OCI-LY7 (cell line): ENCODE measurements around the gene PRMT9. TPM values are rescaled to one million over a fixed set of nuclear protein-coding genes. Genes with fewer than 3 reads are reported as not detected.

ENCODE experiments used
- BruUV-seq: library from RNA; stranded (reverse); fragments of 400-500 nt; replicated peaks from 2 replicates; lab custom pipeline; 2021; lab: Mats Ljungman, UMichigan
- CTCF ChIA-PET: fragments of 300-600 bp; sonication (Branson Sonifier 250); formaldehyde crosslinking; loops from one replicate; lab custom pipeline; 2022; ENCODE audit warnings: antibody characterized with exemption; ENCODE audit not compliant: unreplicated experiment; lab: Charles Lee
- POLR2A ChIA-PET: fragments of 300-600 bp; sonication (Branson Sonifier 250); formaldehyde crosslinking; loops from one replicate; lab custom pipeline; 2022; ENCODE audit warnings: antibody characterized with exemption; lab: Charles Lee
- DNase-seq: peaks from one replicate; pipeline ENCODE4 v3.0.0-alpha.2; 2015; ENCODE audit warnings: low spot score
- H2AFZ ChIP-seq: fragments of 200-600 bp; sonication (generic), shearing (Covaris generic); 2 replicates; pipeline ENCODE4 v1.6.1; 2014; ENCODE audit warnings: mild to moderate bottlenecking, antibody characterized with exemption, low read length, moderate library complexity
- H3K27ac ChIP-seq: fragments of 200-600 bp; sonication (generic); 2 replicates; pipeline ENCODE4 v1.5.1; 2014; ENCODE audit warnings: mixed run types, low read depth, mild to moderate bottlenecking, moderate library complexity, low read length, inconsistent platforms; ENCODE audit not compliant: poor library complexity, severe bottlenecking
- H3K36me3 ChIP-seq: fragments of 200-600 bp; sonication (generic); 2 replicates; pipeline ENCODE4 v1.6.1; 2014; ENCODE audit warnings: mild to moderate bottlenecking, antibody characterized with exemption, low read length, moderate library complexity, mixed read lengths; ENCODE audit not compliant: insufficient read depth
- H3K4me1 ChIP-seq: fragments of 200-600 bp; sonication (generic); 2 replicates; pipeline ENCODE4 v1.5.1; 2014; ENCODE audit warnings: mild to moderate bottlenecking, low read length; ENCODE audit not compliant: insufficient read depth, poor library complexity, severe bottlenecking
- H3K4me2 ChIP-seq: fragments of 200-600 bp; sonication (generic); 2 replicates; pipeline ENCODE4 v1.6.1; 2014; ENCODE audit warnings: mild to moderate bottlenecking, low read length
- H3K4me3 ChIP-seq: fragments of 200-600 bp; sonication (generic); 2 replicates; pipeline ENCODE4 v1.5.1; 2014; ENCODE audit warnings: mild to moderate bottlenecking, low read depth, low read length; ENCODE audit not compliant: poor library complexity, severe bottlenecking
- H3K79me2 ChIP-seq: fragments of 200-600 bp; sonication (generic); 2 replicates; pipeline ENCODE4 v1.6.1; 2016; ENCODE audit warnings: low read depth, mild to moderate bottlenecking, low read length, moderate library complexity, mixed read lengths; ENCODE audit not compliant: insufficient read depth
- H3K9me2 ChIP-seq: fragments of 200-600 bp; sonication (generic); 2 replicates; pipeline ENCODE4 v1.6.1; 2016; ENCODE audit warnings: mild to moderate bottlenecking, low read length, mixed read lengths; ENCODE audit not compliant: insufficient read depth
- H3K9me3 ChIP-seq: fragments of 200-600 bp; sonication (generic); 2 replicates; pipeline ENCODE4 v1.6.1; 2014; ENCODE audit warnings: mild to moderate bottlenecking, mixed run types, low read length, mixed read lengths
- H4K20me1 ChIP-seq: fragments of 200-600 bp; sonication (generic); 2 replicates; pipeline ENCODE4 v1.6.1; 2014; ENCODE audit warnings: mild to moderate bottlenecking, antibody characterized with exemption, low read length, moderate library complexity, mixed read lengths; ENCODE audit not compliant: insufficient read depth
- CTCF ChIP-seq: fragments of 200-600 bp; sonication (generic); conservative IDR thresholded peaks from 2 replicates; pipeline ENCODE4 v1.5.1; 2014; ENCODE audit warnings: mild to moderate bottlenecking, antibody characterized with exemption, low read length, moderate library complexity, mixed read lengths
- EZH2phosphoT487 ChIP-seq: fragments of 200-600 bp; sonication (generic); IDR thresholded peaks from 2 replicates; pipeline ENCODE4 v1.6.1; 2018; ENCODE audit warnings: low read depth, borderline replicate concordance, mild to moderate bottlenecking, mixed run types, antibody characterized with exemption, low read length, moderate library complexity, mixed read lengths
- intact Hi-C: fragments of 100-400 bp; cut with micrococcal nuclease; formaldehyde crosslinking; loops from one replicate; pipeline ENCODE4 v1.10.0; 2022; ENCODE audit not compliant: unreplicated experiment
- total RNA-seq, 2 experiments: library from RNA; depleted of rRNA in 1 of 2; stranded (reverse); fragments of >200 nt in 1 of 2; shearing (Covaris generic) in 1 of 2; gene quantifications; 2 replicates each; pipeline ENCODE4 v1.2.3, GENCODE V29; 2014 to 2022

Gene PRMT9
- total RNA-seq, 2 experiments from 2014 or later: 13.1 to 13.9 TPM

GRCh38 chr4:147617173-147617840 is 66.7 kb downstream of the PRMT9 start, which contains the start of gene TMEM184C:
Gene TMEM184C, plus strand, starts transcription at chr4:147617397. Its CDS starts 560 bp downstream, at chr4:147617957.
- H3K4me2 ChIP-seq: peak within 1 kb of the TSS; percentile 92
- peaks cover 20% of the 10 kb centered on the region for H3K36me3 ChIP-seq
- H3K27ac ChIP-seq: peak within 1 kb of the TSS; percentile 76
- peaks cover 23% of the 10 kb centered on the region for H3K4me1 ChIP-seq
- BruUV-seq: TSS peak; percentile 79
- peak within 1 kb of the TSS; percentile 96 for H2AFZ ChIP-seq
- no peaks in the 10 kb centered on the region for H3K9me2 ChIP-seq
- no peaks in the 10 kb centered on the region for H3K9me3 ChIP-seq
- CTCF ChIA-PET: interaction anchor here (0.6 to 0.9 kb wide), 2 partner anchors 20 to 52 kb away, joined by 3 to 4 read pairs; no protein-coding TSS in a partner anchor
- peak; percentile 96 for DNase-seq
- TF ChIP-seq CTCF (no peak), EZH2phosphoT487 (no peak)
- H3K79me2 ChIP-seq: peaks cover 44% of the 10 kb centered on the region
- H3K4me3 ChIP-seq: peak within 1 kb of the TSS; percentile 77
- intact Hi-C loops: loop anchor here (1.0 kb wide), 1 partner anchor 67 kb away; the partner anchor contains the start of gene PRMT9
- POLR2A ChIA-PET: interaction anchor here (0.6 to 3.7 kb wide), 14 partner anchors 9 to 73 kb away, joined by 3 to 19 read pairs (median 4); partner anchors contain the start of gene PRMT9
- H4K20me1 ChIP-seq: peaks cover 6% of the 10 kb centered on the region; the same call in 1 of the 2 replicates

GRCh38 chr4:147616849-147617172 is 67.2 kb downstream of the PRMT9 start:
- peak overlapping the region; percentile 92 for H3K4me2 ChIP-seq
- CTCF ChIA-PET: interaction anchor here (0.6 to 0.9 kb wide), 2 partner anchors 20 to 51 kb away, joined by 3 to 4 read pairs; no protein-coding TSS in a partner anchor
- POLR2A ChIA-PET: interaction anchor here (0.6 to 3.7 kb wide), 12 partner anchors 9 to 68 kb away, joined by 3 to 19 read pairs (median 4); partner anchors contain the start of gene PRMT9
- no peak for DNase-seq
- H3K79me2 ChIP-seq: peaks cover 40% of the 10 kb centered on the region
- H3K4me1 ChIP-seq: peaks cover 23% of the 10 kb centered on the region
- peaks cover 6% of the 10 kb centered on the region; the same call in 1 of the 2 replicates for H4K20me1 ChIP-seq
- no peaks in the 10 kb centered on the region for H3K9me2 ChIP-seq
- H3K27ac ChIP-seq: no peak overlapping the region
- TSS peak; percentile 89 for BruUV-seq
- H2AFZ ChIP-seq: peak overlapping the region; percentile 96
- peaks cover 20% of the 10 kb centered on the region for H3K36me3 ChIP-seq
- H3K9me3 ChIP-seq: no peaks in the 10 kb centered on the region
- peak overlapping the region; percentile 77 for H3K4me3 ChIP-seq
- TF ChIP-seq EZH2phosphoT487 (no peak), CTCF (no peak)
- intact Hi-C loops: loop anchor here (1.0 kb wide), 1 partner anchor 67 kb away; the partner anchor contains the start of gene PRMT9
